GM12878 (cell line): ENCODE data around the gene GNAQ. TPM values are rescaled to one million over a fixed set of nuclear protein-coding genes. Genes with fewer than 3 reads are reported as not detected.

Experiments used
- ATAC-seq: fragments of 200-7000 bp; cut with Tn5 transposase; 3 replicates; pipeline ENCODE4 v1.9.1; 2020; ENCODE audit warnings: mild to moderate bottlenecking, moderate library complexity
- BruUV-seq: library from RNA; stranded (reverse); fragments of 400-500 nt; replicated peaks from 2 replicates; lab custom pipeline; 2021; lab: Mats Ljungman, UMichigan
- CTCF ChIA-PET: fragments of 300-600 bp; sonication (Branson Sonifier 250); formaldehyde crosslinking; extraction: SDS; loops from one replicate; lab custom pipeline; 2021; ENCODE audit warnings: inconsistent platforms; lab: Yijun Ruan, JAX
- POLR2A ChIA-PET: fragments of 350-600 bp; formaldehyde crosslinking; extraction: SDS; loops from one replicate; lab custom pipeline; 2021; ENCODE audit warnings: inconsistent platforms; lab: Charles Lee
- RAD21 ChIA-PET: fragments of 300-600 bp; sonication (Branson Sonifier 250); formaldehyde crosslinking; loops from one replicate; lab custom pipeline; 2023; ENCODE audit warnings: antibody characterized with exemption; ENCODE audit not compliant: unreplicated experiment; lab: Charles Lee
- SMC1A ChIA-PET: fragments of 300-600 bp; sonication (Branson Sonifier 250); formaldehyde crosslinking; loops from one replicate; lab custom pipeline; 2023; ENCODE audit not compliant: unreplicated experiment, uncharacterized antibody; lab: Charles Lee
- DNase-seq: peaks from one replicate; pipeline ENCODE4 v3.0.0-alpha.2; 2011; ENCODE audit warnings: low read depth, low spot score
- FAIRE-seq: peaks from 3 replicates; lab custom pipeline; 2011; peaks lifted over from hg19 to GRCh38; lab: Jason Lieb, UNC
- H2AFZ ChIP-seq: 2 replicates; pipeline ENCODE4 v1.6.0; 2011; ENCODE audit warnings: low read depth, low read length, control low read depth; ENCODE audit not compliant: control insufficient read depth
- H3K27ac ChIP-seq: 2 replicates; pipeline ENCODE4 v1.5.1; 2011; ENCODE audit warnings: control low read depth; ENCODE audit not compliant: control insufficient read depth, insufficient read depth
- H3K27me3 ChIP-seq, 2 experiments: replicated peaks in 1 of 2; 2 replicates each; pipeline versions ENCODE4 v1.6.0 to v1.6.1; 2011; ENCODE audit warnings: low read length in 1 of 2; ENCODE audit not compliant: control insufficient read depth in 2 of 2, insufficient read depth in 2 of 2
- H3K36me3 ChIP-seq, 2 experiments: 2 replicates each; pipeline ENCODE4 v1.5.1; 2011; ENCODE audit warnings: low read length in 1 of 2; ENCODE audit not compliant: control insufficient read depth in 2 of 2, insufficient read depth in 2 of 2
- H3K4me1 ChIP-seq: 2 replicates; pipeline ENCODE4 v1.6.1; 2011; ENCODE audit warnings: mild to moderate bottlenecking, low read length, moderate library complexity, mixed read lengths; ENCODE audit not compliant: control insufficient read depth, insufficient read depth
- H3K4me2 ChIP-seq: 2 replicates; pipeline ENCODE4 v1.6.0; 2011; ENCODE audit warnings: control low read depth; ENCODE audit not compliant: control insufficient read depth, insufficient read depth
- H3K4me3 ChIP-seq: fragments of 200-600 bp; sonication (generic); 2 replicates; pipeline ENCODE4 v1.5.1; 2016
- H3K79me2 ChIP-seq: 2 replicates; pipeline ENCODE4 v1.6.0; 2011; ENCODE audit warnings: low read length; ENCODE audit not compliant: control insufficient read depth, insufficient read depth
- H3K9ac ChIP-seq: 2 replicates; pipeline ENCODE4 v1.8.0; 2011; ENCODE audit warnings: low read length, control low read depth, mixed read lengths; ENCODE audit not compliant: control insufficient read depth, insufficient read depth
- H3K9me3 ChIP-seq: replicated peaks from 3 replicates; pipeline ENCODE4 v1.5.1; 2011; ENCODE audit warnings: mild to moderate bottlenecking, low read length; ENCODE audit not compliant: control insufficient read depth, insufficient read depth
- H4K20me1 ChIP-seq: 2 replicates; pipeline ENCODE4 v1.6.0; 2011; ENCODE audit not compliant: control insufficient read depth, insufficient read depth
- ATF3 ChIP-seq: IDR thresholded peaks from 2 replicates; pipeline ENCODE4 v1.6.1; 2011; ENCODE audit warnings: low read depth, mild to moderate bottlenecking, low read length, moderate library complexity, borderline replicate concordance; ENCODE audit errors: extremely low read depth
- ELK1 ChIP-seq: IDR thresholded peaks from 2 replicates; pipeline ENCODE4 v1.6.1; 2012; ENCODE audit warnings: low read depth, low read length, improper control_type of control experiment
- HSF1 ChIP-seq: fragments of 150-350 bp; IDR thresholded peaks from 2 replicates; pipeline ENCODE4 v1.6.1; 2014; ENCODE audit warnings: mild to moderate bottlenecking, low read depth, low read length
- MAX ChIP-seq: IDR thresholded peaks from 2 replicates; pipeline ENCODE4 v1.6.1; 2012; ENCODE audit warnings: low read depth, low read length, improper control_type of control experiment
- SMAD1 ChIP-seq: fragments of 450-650 bp; IDR thresholded peaks from 2 replicates; pipeline ENCODE4 v1.6.1; 2018; ENCODE audit warnings: mild to moderate bottlenecking, low read depth; ENCODE audit not compliant: partially characterized antibody
- YY1 ChIP-seq: IDR thresholded peaks from 2 replicates; pipeline ENCODE4 v1.6.1; 2011; ENCODE audit warnings: low read depth, mild to moderate bottlenecking, low read length
- ZBTB40 ChIP-seq: fragments of 450-650 bp; IDR thresholded peaks from 2 replicates; pipeline ENCODE4 v1.6.1; 2016; ENCODE audit warnings: mild to moderate bottlenecking, moderate library complexity, borderline replicate concordance
- WGBS: methylation state at CpG from one replicate; pipeline ENCODE4 v1.1.6; 2016; ENCODE audit warnings: low lambda C conversion rate; ENCODE audit not compliant: insufficient replicate concordance, insufficient coverage; ENCODE audit errors: missing lambda C conversion rate; 5-methylcytosine and 5-hydroxymethylcytosine counted together
- in situ Hi-C: fragments of 300-500 bp; cut with MboI; formaldehyde crosslinking; loops from 9 replicates; pipeline ENCODE4 v1.14.3; 2018; ENCODE audit warnings: mixed read lengths
- intact Hi-C: fragments of 100-400 bp; cut with micrococcal nuclease; formaldehyde crosslinking; loops from one replicate; pipeline ENCODE4 v1.14.2; 2022; ENCODE audit not compliant: unreplicated experiment
- polyA plus RNA-seq, 11 experiments: library from polyadenylated mRNA; depleted of rRNA in 4 of 11; unstranded in 6 of 11; stranded (reverse) in 5 of 11; fragments of >200 nt; fragmentation: Nextera tagmentation in 4 of 11; fragmentation: Illumina TruSeq in 1 of 11; extraction: Ambion mirVana in 4 of 11; extraction: Trizol in 1 of 11; gene quantifications; 1 replicate in 1 of 11; 2 replicates in 10 of 11; pipeline versions ENCODE4 v1.2.1 to v1.2.3, GENCODE V29; 2011 to 2016; ENCODE audit warnings: inconsistent platforms in 2 of 11, missing spikeins in 2 of 11, low read depth in 1 of 11
- total RNA-seq, 4 experiments: library from RNA; depleted of rRNA in 3 of 4; stranded (reverse); fragments of >200 nt in 3 of 4; fragmentation: Illumina TruSeq in 1 of 4; extraction: Trizol in 1 of 4; gene quantifications; 2 replicates each; pipeline versions ENCODE4 v1.2.1 to v1.2.3, GENCODE V29; 2013 to 2021

Gene GNAQ
- total and polyA plus RNA-seq, 10 of the 15 experiments (the other 5 are each of a cell fraction or from before 2014, with no cell fraction given) = 0.15 to 47.2 (median 0.49) TPM

GRCh38 chr9:77770340-77770739, 261.3 kb downstream of the GNAQ start (continued):
- TF ChIP-seq ATF3 = no peak
- TF ChIP-seq ZBTB40 = no peak
- no peak for TF ChIP-seq ELK1
- TF ChIP-seq SMAD1 = no peak

- Histone ChIP-seq H3K4me3 (no peak overlapping the region), H3K9ac (no peak overlapping the region)
- no peak for DNase-seq
- no peak for TF ChIP-seq MAX
- TF ChIP-seq YY1 = no peak
- no peak for TF ChIP-seq HSF1
- TF ChIP-seq, all 136 proteins: peak for 0
- BruUV-seq = no TSS peak
- no peaks in the 10 kb centered on the region for H3K79me2 ChIP-seq
- CTCF ChIA-PET = interaction anchor here (2.5 kb wide), 1 partner anchor 18 kb away, joined by 5 read pairs; no protein-coding TSS in a partner anchor
- no peak overlapping the region for H2AFZ ChIP-seq
- H3K27ac ChIP-seq = no peak overlapping the region
- POLR2A ChIA-PET = no interaction called here
- FAIRE-seq (no peak), ATAC-seq (no peak)
- no peaks in the 10 kb centered on the region for H3K4me1 ChIP-seq
- in situ Hi-C loops (no loop called here), intact Hi-C loops (no loop called here)
- WGBS = 43% methylated on average over 4 of the region's 5 CpGs
- H3K4me2 ChIP-seq = no peak overlapping the region
- RAD21 ChIA-PET = interaction anchor here (0.7 kb wide), 1 partner anchor 146 kb away, joined by 3 read pairs; no protein-coding TSS in a partner anchor
- peaks cover 0 to 2% of the 10 kb centered on the region in 2 experiments; a peak in 2 of 4 replicates for H3K27me3 ChIP-seq
- SMC1A ChIA-PET = interaction anchor here (0.8 kb wide), 1 partner anchor 72 kb away, joined by 4 read pairs; no protein-coding TSS in a partner anchor
- no peaks in the 10 kb centered on the region for H3K9me3 ChIP-seq
- H3K36me3 ChIP-seq = no peaks in the 10 kb centered on the region
- no peaks in the 10 kb centered on the region for H4K20me1 ChIP-seq
Measured at GRCh38 chr9:77769246-77769645, 262.4 kb downstream of the GNAQ start.
